ENCODE measurements around the gene NEB. TPM values are rescaled to one million over a fixed set of nuclear protein-coding genes. Genes with fewer than 3 reads are reported as not detected.

The NEB gene
- total RNA-seq, 1 experiment from 2014 or later: 0.33 TPM

DNA sequence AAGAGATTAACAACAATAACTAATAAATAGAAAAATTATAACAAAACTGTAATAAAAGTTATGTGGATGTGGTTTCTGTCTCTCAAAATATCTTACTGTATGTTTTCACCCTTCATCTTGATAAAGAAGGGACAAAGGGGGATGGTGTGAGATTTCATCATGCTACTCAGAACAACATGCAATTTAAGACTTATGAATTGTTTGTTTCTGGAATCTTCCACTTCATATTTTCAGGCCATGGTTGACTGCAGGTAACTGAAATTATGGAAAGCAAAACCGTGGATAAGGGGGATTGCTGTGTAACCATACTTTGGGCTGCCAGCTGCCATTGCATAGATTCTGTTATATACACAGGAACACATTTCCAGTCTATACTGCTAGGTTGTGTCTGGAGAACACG, 45.6 kb downstream of the NEB start:
- no peak overlapping the region for H3K27ac Mint-ChIP-seq (ENCODE audit: low read depth, unreplicated experiment)
- DNase-seq (ENCODE audit: unreplicated experiment): no peak
- no peaks in the 10 kb centered on the region for H3K9me3 Mint-ChIP-seq (ENCODE audit: unreplicated experiment)
- H3K36me3 Mint-ChIP-seq (ENCODE audit: insufficient read depth, unreplicated experiment): no peaks in the 10 kb centered on the region
- CTCF ChIA-PET: no interaction called here
- no peak overlapping the region for H3K4me3 Mint-ChIP-seq (ENCODE audit: unreplicated experiment)
- no peak for TF ChIP-seq CTCF (IDR thresholded peaks at IDR 0.05; ENCODE audit: unreplicated experiment)
- POLR2A ChIA-PET: interaction anchor here (0.7 kb wide), 1 partner anchor 139 kb away, joined by 3 read pairs; the partner anchor contains the start of gene ARL5A
- H3K4me1 Mint-ChIP-seq (ENCODE audit: insufficient read depth, unreplicated experiment): no peaks in the 10 kb centered on the region
- no TSS peak for BruUV-seq (replicated peaks)
- H3K27me3 Mint-ChIP-seq (ENCODE audit: insufficient read depth, unreplicated experiment): no peaks in the 10 kb centered on the region
- intact Hi-C loops (cut with micrococcal nuclease): no loop called here

- no peak for DNase-seq (ENCODE audit: unreplicated experiment)
- TF ChIP-seq CTCF (IDR thresholded peaks at IDR 0.05; ENCODE audit: unreplicated experiment): no peak
- ChIA-PET CTCF (interaction anchor here (0.5 to 0.6 kb wide), 2 partner anchors 257 to 273 kb away, joined by 4 read pairs; no protein-coding TSS in a partner anchor), POLR2A (interaction anchor here (0.6 kb wide), 1 partner anchor 239 kb away, joined by 3 read pairs; no protein-coding TSS in a partner anchor)
- Mint-ChIP-seq H3K9me3 (ENCODE audit: unreplicated experiment) (no peaks in the 10 kb centered on the region), H3K36me3 (ENCODE audit: insufficient read depth, unreplicated experiment) (no peaks in the 10 kb centered on the region), H3K27me3 (ENCODE audit: insufficient read depth, unreplicated experiment) (no peaks in the 10 kb centered on the region), H3K27ac (ENCODE audit: low read depth, unreplicated experiment) (no peak overlapping the region), H3K4me3 (ENCODE audit: unreplicated experiment) (no peak overlapping the region), H3K4me1 (ENCODE audit: insufficient read depth, unreplicated experiment) (no peaks in the 10 kb centered on the region)
- intact Hi-C loops (cut with micrococcal nuclease): no loop called here
- no TSS peak for BruUV-seq (replicated peaks)
Observed at GRCh38 chr2:151682459-151683003, 51.7 kb downstream of the NEB start.

DNA sequence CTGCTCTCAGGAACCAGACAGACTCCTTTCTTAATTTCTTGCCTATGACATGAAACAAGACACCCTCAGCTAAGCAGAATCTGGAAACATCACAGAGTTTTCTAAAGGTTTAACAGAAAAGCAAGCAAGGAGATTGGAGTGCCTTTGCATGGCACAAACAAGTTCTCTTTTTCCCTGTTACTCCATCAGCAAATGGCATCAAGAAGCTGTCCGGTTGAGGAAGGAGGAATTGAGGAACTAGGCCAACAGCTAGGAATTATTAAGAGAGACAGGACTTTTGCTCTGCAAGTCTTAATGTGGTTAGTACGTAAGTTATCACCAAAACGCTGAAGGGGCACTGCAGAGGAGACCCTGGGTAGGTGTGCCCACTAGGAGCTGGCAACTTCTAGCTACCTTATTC, 53.2 kb downstream of the NEB start:
- Mint-ChIP-seq H3K4me1 (ENCODE audit: insufficient read depth, unreplicated experiment) (no peaks in the 10 kb centered on the region), H3K27ac (ENCODE audit: low read depth, unreplicated experiment) (no peak overlapping the region), H3K9me3 (ENCODE audit: unreplicated experiment) (no peaks in the 10 kb centered on the region), H3K36me3 (ENCODE audit: insufficient read depth, unreplicated experiment) (no peaks in the 10 kb centered on the region), H3K4me3 (ENCODE audit: unreplicated experiment) (no peak overlapping the region), H3K27me3 (ENCODE audit: insufficient read depth, unreplicated experiment) (peaks cover 11% of the 10 kb centered on the region)
- CTCF ChIA-PET: no interaction called here
- DNase-seq (ENCODE audit: unreplicated experiment): no peak
- no TSS peak for BruUV-seq (replicated peaks)
- intact Hi-C loops (cut with micrococcal nuclease): no loop called here
- POLR2A ChIA-PET: no interaction called here
- TF ChIP-seq CTCF (IDR thresholded peaks at IDR 0.05; ENCODE audit: unreplicated experiment): no peak

DNA sequence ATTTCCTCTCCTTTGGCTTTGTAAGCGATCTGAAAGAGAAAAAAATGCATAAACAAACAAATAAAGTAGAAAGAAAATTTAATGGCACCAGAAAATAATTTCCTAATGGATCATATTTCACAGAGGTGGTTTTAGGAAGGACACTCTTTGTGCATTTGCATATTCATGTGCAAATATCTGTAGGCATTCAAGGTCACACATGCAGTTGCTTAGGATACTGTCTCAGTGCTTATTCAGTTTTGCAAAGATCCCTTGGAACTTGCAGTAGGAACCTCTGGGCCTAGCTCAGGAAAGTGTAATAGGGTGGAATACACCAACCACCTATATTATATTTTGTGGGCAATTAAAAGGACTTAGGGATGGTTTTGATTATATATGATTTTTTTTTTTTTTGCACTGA, 54.3 kb downstream of the NEB start:
- Mint-ChIP-seq H3K9me3 (ENCODE audit: unreplicated experiment) (no peaks in the 10 kb centered on the region), H3K4me3 (ENCODE audit: unreplicated experiment) (no peak overlapping the region), H3K27me3 (ENCODE audit: insufficient read depth, unreplicated experiment) (peaks cover 14% of the 10 kb centered on the region), H3K36me3 (ENCODE audit: insufficient read depth, unreplicated experiment) (no peaks in the 10 kb centered on the region), H3K27ac (ENCODE audit: low read depth, unreplicated experiment) (no peak overlapping the region), H3K4me1 (ENCODE audit: insufficient read depth, unreplicated experiment) (no peaks in the 10 kb centered on the region)
- no TSS peak for BruUV-seq (replicated peaks)
- intact Hi-C loops (cut with micrococcal nuclease): no loop called here
- DNase-seq (ENCODE audit: unreplicated experiment): no peak
- POLR2A ChIA-PET: interaction anchor here (0.8 kb wide), 1 partner anchor 26 kb away, joined by 3 read pairs; no protein-coding TSS in a partner anchor
- CTCF ChIA-PET: interaction anchor here (0.6 kb wide), 1 partner anchor 153 kb away, joined by 4 read pairs; no protein-coding TSS in a partner anchor
- TF ChIP-seq CTCF (IDR thresholded peaks at IDR 0.05; ENCODE audit: unreplicated experiment): no peak
